Testis (tissue), 2 donors: ENCODE results near the gene XRCC4.

ENCODE experiments used
- CTCF ChIP-seq, 3 experiments: fragments of 450-650 bp in 2 of 3; fragments of 200-600 bp in 1 of 3; sonication (generic) in 1 of 3; IDR thresholded peaks; one replicate each; pipeline ENCODE4 v1.5.1; 2016 to 2019; ENCODE audit warnings: antibody characterized with exemption in 3 of 3, mild to moderate bottlenecking in 2 of 3, moderate library complexity in 1 of 3
- POLR2A ChIP-seq: fragments of 450-650 bp; IDR thresholded peaks from one replicate; pipeline ENCODE4 v1.6.1; 2017; ENCODE audit warnings: antibody characterized with exemption, mild to moderate bottlenecking, moderate library complexity

GRCh38 chr5:83145882-83146331, 68.6 kb downstream of the XRCC4 start:
- TF ChIP-seq CTCF (IDR thresholded peaks at IDR 0.05) (no peak), POLR2A (no peak)
